ENCODE measurements around the gene WDR20. TPM values are rescaled to one million over a fixed set of nuclear protein-coding genes. Genes with fewer than 3 reads are reported as not detected.
"Not testable (repeated sequence)": the region's sequence is repeated elsewhere in the genome, so short reads cannot be mapped to it uniquely, and the experiment has no call there.

Gene WDR20
- total RNA-seq, 1 experiment from 2014 or later = 25.6 TPM

- CTCF ChIA-PET; POLR2A ChIA-PET; DNase-seq (ENCODE audit: low spot score); ATAC-seq; H3K27me3 Mint-ChIP-seq (ENCODE audit: low read depth); H3K4me3 Mint-ChIP-seq; H3K27ac Mint-ChIP-seq: not testable (repeated sequence)
- peaks cover 25% of the 10 kb centered on the region for H3K36me3 Mint-ChIP-seq
- H3K4me1 Mint-ChIP-seq = peaks cover 12% of the 10 kb centered on the region
- H3K9me3 Mint-ChIP-seq = peaks cover 37% of the 10 kb centered on the region
These were observed 30.4 kb upstream of the WDR20 start for GRCh38 chr14:102109332-102109731.

GRCh38 chr14:102111101-102111500, 28.6 kb upstream of the WDR20 start:
- no peak for DNase-seq (ENCODE audit: low spot score)
- no peak for ATAC-seq
- H3K4me3 Mint-ChIP-seq = no peak overlapping the region
- H3K36me3 Mint-ChIP-seq = peaks cover 25% of the 10 kb centered on the region
- ChIA-PET POLR2A (no interaction called here), CTCF (no interaction called here)
- peaks cover 2% of the 10 kb centered on the region for H3K4me1 Mint-ChIP-seq
- 0 out of 2 replicates have a peak, but pooled peaks cover 2% of the 10 kb centered on the region for H3K27me3 Mint-ChIP-seq (ENCODE audit: low read depth)
- H3K27ac Mint-ChIP-seq = no peak overlapping the region
- H3K9me3 Mint-ChIP-seq = peaks cover 37% of the 10 kb centered on the region
- TF ChIP-seq SMAD4 (CRISPR knock-in tag; IDR thresholded peaks at IDR 0.05) (no peak), ERG (CRISPR knock-in tag; IDR thresholded peaks at IDR 0.05) (no peak), ETV6 (CRISPR knock-in tag; IDR thresholded peaks at IDR 0.05) (no peak), ATF1 (CRISPR knock-in tag; IDR thresholded peaks at IDR 0.05) (no peak), NFATC4 (CRISPR knock-in tag; IDR thresholded peaks at IDR 0.05) (no peak), SOX15 (CRISPR knock-in tag; IDR thresholded peaks at IDR 0.05) (no peak), SP1 (CRISPR knock-in tag; conservative IDR thresholded peaks at IDR 0.05) (no peak), TCF7 (CRISPR knock-in tag; IDR thresholded peaks at IDR 0.05; ENCODE audit: low read depth) (no peak), HMGA2 (CRISPR knock-in tag; IDR thresholded peaks at IDR 0.05) (no peak), STAT6 (CRISPR knock-in tag; conservative IDR thresholded peaks at IDR 0.05; ENCODE audit: low read depth) (no peak), FOXP4 (CRISPR knock-in tag; IDR thresholded peaks at IDR 0.05) (no peak), FOXK1 (CRISPR knock-in tag; IDR thresholded peaks at IDR 0.05) (no peak), JAZF1 (CRISPR knock-in tag; IDR thresholded peaks at IDR 0.05) (no peak), ZNF423 (CRISPR knock-in tag; IDR thresholded peaks at IDR 0.05) (no peak)

GRCh38 chr14:102116361-102117180, 23.1 kb upstream of the WDR20 start:
- ATAC-seq = no peak
- CTCF ChIA-PET = interaction anchor here (0.7 kb wide), 1 partner anchor 138 kb away, joined by 3 read pairs; no protein-coding TSS in a partner anchor
- TF ChIP-seq ZSCAN18 (CRISPR knock-in tag; IDR thresholded peaks at IDR 0.05) (no peak), NFATC4 (CRISPR knock-in tag; IDR thresholded peaks at IDR 0.05) (no peak), ZNF671 (CRISPR knock-in tag; IDR thresholded peaks at IDR 0.05) (no peak), MLX (CRISPR knock-in tag; IDR thresholded peaks at IDR 0.05) (no peak), ZBTB21 (CRISPR knock-in tag; IDR thresholded peaks at IDR 0.05; ENCODE audit: borderline replicate concordance) (no peak), KAT7 (CRISPR knock-in tag; IDR thresholded peaks at IDR 0.05; ENCODE audit: borderline replicate concordance) (no peak), CDX4 (CRISPR knock-in tag; IDR thresholded peaks at IDR 0.05; ENCODE audit: borderline replicate concordance) (no peak), ERG (CRISPR knock-in tag; IDR thresholded peaks at IDR 0.05) (no peak), TCF7 (CRISPR knock-in tag; IDR thresholded peaks at IDR 0.05; ENCODE audit: low read depth) (no peak), TP53 (CRISPR knock-in tag; IDR thresholded peaks at IDR 0.05) (no peak), MYBL2 (CRISPR knock-in tag; IDR thresholded peaks at IDR 0.05) (no peak)

More at GRCh38 chr14:102116361-102117180, 23.1 kb upstream of the WDR20 start:
- Mint-ChIP-seq H3K27me3 (ENCODE audit: low read depth) (no peaks in the 10 kb centered on the region), H3K4me3 (no peak overlapping the region), H3K27ac (no peak overlapping the region), H3K4me1 (no peaks in the 10 kb centered on the region), H3K36me3 (peaks cover 6% of the 10 kb centered on the region; the same call in 1 of the 2 replicates), H3K9me3 (peaks cover 17% of the 10 kb centered on the region)
- DNase-seq (ENCODE audit: low spot score) = no peak
- POLR2A ChIA-PET = no interaction called here

Data from WTC11 (cell line).